Ascending aorta (tissue), 2 donors: Measurements from ENCODE around the gene GAPDH. TPM values are rescaled to one million over a fixed set of nuclear protein-coding genes. Genes with fewer than 3 reads are reported as not detected.
A peak's percentile ranks its signal among the peaks of the same experiment; 100 is the strongest.

ENCODE experiments used
- DNase-seq, 2 donors: peaks; one replicate each; pipeline ENCODE4 v3.0.0-alpha.2; 2019; ENCODE audit warnings: low spot score in 2 of 2
- H3K27ac ChIP-seq, 2 donors: fragments of 200-600 bp; sonication (generic); one replicate each; pipeline ENCODE4 v1.5.1; 2016 to 2017; ENCODE audit warnings: mild to moderate bottlenecking in 1 of 2
- H3K27me3 ChIP-seq: fragments of 200-600 bp; sonication (generic); one replicate; pipeline ENCODE4 v1.5.1; 2017
- H3K36me3 ChIP-seq, 2 donors: fragments of 200-600 bp; sonication (generic); one replicate each; pipeline ENCODE4 v1.5.1; 2016
- H3K4me1 ChIP-seq, 2 donors: fragments of 200-600 bp; sonication (generic); one replicate each; pipeline ENCODE4 v1.5.1; 2016 to 2017; ENCODE audit warnings: mild to moderate bottlenecking in 1 of 2
- H3K4me3 ChIP-seq, 2 donors: fragments of 200-600 bp; sonication (generic); one replicate each; pipeline ENCODE4 v1.5.1; 2016 to 2017; ENCODE audit warnings: mild to moderate bottlenecking in 1 of 2
- H3K9me3 ChIP-seq, 2 donors: fragments of 200-600 bp; sonication (generic); one replicate each; pipeline ENCODE4 v1.5.1; 2016
- CTCF ChIP-seq, 3 experiments: fragments of 200-600 bp in 2 of 3; fragments of 450-650 bp in 1 of 3; sonication (generic) in 2 of 3; IDR thresholded peaks; one replicate each; pipeline ENCODE4 v1.5.1; 2016 to 2019; ENCODE audit warnings: antibody characterized with exemption in 3 of 3, mild to moderate bottlenecking in 1 of 3, moderate library complexity in 1 of 3
- intact Hi-C: fragments of 100-400 bp; cut with DNase I; formaldehyde crosslinking; loops from one replicate; pipeline ENCODE4 v1.15.1; 2023
- total RNA-seq: library from RNA; depleted of rRNA; stranded (reverse); fragments of >200 nt; gene quantifications from one replicate; pipeline ENCODE4 v1.1.0, GENCODE V29; 2016

The GAPDH gene
- total RNA-seq, 1 donor from 2014 or later: 3,445 TPM

GRCh38 chr12:6534695-6534944 is 303 bp downstream of the GAPDH start:
- H3K27me3 ChIP-seq: no peaks in the 10 kb centered on the region
- intact Hi-C loops: loop anchor here (1.0 to 10.0 kb wide), 5 partner anchors 41 to 310 kb away; partner anchors contain the start of genes MRPL51 and VAMP1
- peak overlapping the region; percentile 79 to 98 for H3K4me3 ChIP-seq
- H3K27ac ChIP-seq: peak overlapping the region; percentile 98 to 99
- H3K9me3 ChIP-seq: no peaks in the 10 kb centered on the region
- TF ChIP-seq CTCF (IDR thresholded peaks at IDR 0.05): no peak
- H3K4me1 ChIP-seq: peaks cover 19 to 30% of the 10 kb centered on the region in 2 donors
- H3K36me3 ChIP-seq: peaks cover 39 to 51% of the 10 kb centered on the region in 2 donors
- DNase-seq: no peak

GRCh38 chr12:6534945-6535696 is 804 bp downstream of the GAPDH start:
- H3K27me3 ChIP-seq: no peaks in the 10 kb centered on the region
- TF ChIP-seq CTCF (IDR thresholded peaks at IDR 0.05): peak in 1 of 3 experiments; percentile 16
- H3K36me3 ChIP-seq: peaks cover 34 to 51% of the 10 kb centered on the region in 2 donors
- intact Hi-C loops: loop anchor here (1.0 to 10.0 kb wide), 7 partner anchors 17 to 818 kb away; partner anchors contain the start of genes MRPL51 and VAMP1
- H3K27ac ChIP-seq: peak overlapping the region; percentile 98 to 99
- H3K4me1 ChIP-seq: peaks cover 19 to 30% of the 10 kb centered on the region in 2 donors
- H3K9me3 ChIP-seq: no peaks in the 10 kb centered on the region
- H3K4me3 ChIP-seq: peak overlapping the region; percentile 79 to 98
- DNase-seq: peak; percentile 64 to 93

- intact Hi-C loops: loop anchor here (1.0 to 10.0 kb wide), 5 partner anchors 17 to 818 kb away; no protein-coding TSS in a partner anchor
- Histone ChIP-seq H3K27ac (peak overlapping the region; percentile 98 to 99), H3K36me3 (peaks cover 31 to 47% of the 10 kb centered on the region in 2 donors), H3K27me3 (no peaks in the 10 kb centered on the region), H3K4me1 (peaks cover 19 to 34% of the 10 kb centered on the region in 2 donors), H3K9me3 (no peaks in the 10 kb centered on the region), H3K4me3 (peak overlapping the region; percentile 79 to 98)
- TF ChIP-seq CTCF (IDR thresholded peaks at IDR 0.05): no peak
- DNase-seq: no peak
Observed at GRCh38 chr12:6535697-6535946, 1.3 kb downstream of the GAPDH start.

GRCh38 chr12:6535960-6536847 is 1.9 kb downstream of the GAPDH start:
- Histone ChIP-seq H3K4me3 (peak overlapping the region; percentile 79 to 98), H3K27ac (peak overlapping the region; percentile 98 to 99), H3K27me3 (no peaks in the 10 kb centered on the region), H3K36me3 (peaks cover 25 to 43% of the 10 kb centered on the region in 2 donors), H3K4me1 (peaks cover 25 to 39% of the 10 kb centered on the region in 2 donors), H3K9me3 (no peaks in the 10 kb centered on the region)
- intact Hi-C loops: loop anchor here (1.0 to 10.0 kb wide), 5 partner anchors 16 to 819 kb away; no protein-coding TSS in a partner anchor
- TF ChIP-seq CTCF (IDR thresholded peaks at IDR 0.05): no peak
- peak in 1 of 2 donors; percentile 64 for DNase-seq

GRCh38 chr12:6536894-6537579 is 2.7 kb downstream of the GAPDH start:
- TF ChIP-seq CTCF (IDR thresholded peaks at IDR 0.05): no peak

More at GRCh38 chr12:6536894-6537579, 2.7 kb downstream of the GAPDH start:
- H3K27ac ChIP-seq: peak overlapping the region; percentile 98 to 99
- H3K9me3 ChIP-seq: no peaks in the 10 kb centered on the region
- peak in 1 of 2 donors; percentile 66 for DNase-seq
- intact Hi-C loops: loop anchor here (5.0 to 10.0 kb wide), 2 partner anchors 312 to 820 kb away; no protein-coding TSS in a partner anchor
- H3K36me3 ChIP-seq: peaks cover 25 to 47% of the 10 kb centered on the region in 2 donors
- H3K4me1 ChIP-seq: peaks cover 25 to 41% of the 10 kb centered on the region in 2 donors
- H3K27me3 ChIP-seq: no peaks in the 10 kb centered on the region
- peak overlapping the region in 1 of 2 donors; percentile 98 for H3K4me3 ChIP-seq
